PC-3 (cell line): ENCODE results near the gene ZNF20. TPM values are rescaled to one million over a fixed set of nuclear protein-coding genes. Genes with fewer than 3 reads are reported as not detected.

Source experiments
- ATAC-seq: fragments of 200-7000 bp; cut with Tn5 transposase; 2 replicates; pipeline ENCODE4 v1.9.1; 2020; ENCODE audit warnings: mild to moderate bottlenecking, moderate library complexity
- BruUV-seq: library from RNA; stranded (reverse); fragments of 400-500 nt; replicated peaks from 2 replicates; lab custom pipeline; 2021; lab: Mats Ljungman, UMichigan
- CTCF ChIA-PET: fragments of 300-600 bp; sonication (Branson Sonifier 250); formaldehyde crosslinking; loops from one replicate; lab custom pipeline; 2022; ENCODE audit warnings: antibody characterized with exemption; lab: Charles Lee
- POLR2A ChIA-PET: fragments of 300-600 bp; sonication (Branson Sonifier 250); formaldehyde crosslinking; loops from one replicate; lab custom pipeline; 2022; ENCODE audit warnings: antibody characterized with exemption; ENCODE audit not compliant: unreplicated experiment; lab: Charles Lee
- DNase-seq: peaks from one replicate; pipeline ENCODE4 v3.0.0-alpha.2; 2015
- H2AFZ ChIP-seq: fragments of 300-600 bp; sonication (generic); 2 replicates; pipeline ENCODE4 v1.6.0; 2016; ENCODE audit warnings: antibody characterized with exemption, low read length
- H3F3A ChIP-seq: fragments of 300-600 bp; sonication (generic); one replicate; pipeline ENCODE4 v1.6.0; 2017; ENCODE audit warnings: antibody characterized with exemption, low read length, control low read depth, mild to moderate bottlenecking; ENCODE audit not compliant: unreplicated experiment
- H3K27ac ChIP-seq: fragments of 300-600 bp; sonication (generic); 2 replicates; pipeline ENCODE4 v1.5.1; 2016; ENCODE audit warnings: mild to moderate bottlenecking, low read length
- H3K27me3 ChIP-seq: fragments of 300-600 bp; sonication (generic); 2 replicates; pipeline ENCODE4 v1.6.1; 2016; ENCODE audit warnings: low read length, mixed read lengths
- H3K36me3 ChIP-seq: fragments of 300-600 bp; sonication (generic); 2 replicates; pipeline ENCODE4 v1.6.1; 2016; ENCODE audit warnings: low read depth, mixed run types, low read length, mixed read lengths
- H3K4me1 ChIP-seq: fragments of 300-600 bp; sonication (generic); 2 replicates; pipeline ENCODE4 v1.5.1; 2016; ENCODE audit warnings: low read length; ENCODE audit not compliant: insufficient read depth
- H3K4me2 ChIP-seq: fragments of 300-600 bp; sonication (generic); 2 replicates; pipeline ENCODE4 v1.6.0; 2016; ENCODE audit warnings: low read length
- H3K4me3 ChIP-seq: fragments of 300-600 bp; sonication (generic); 2 replicates; pipeline ENCODE4 v1.5.1; 2016; ENCODE audit warnings: mild to moderate bottlenecking, low read length, mixed read lengths
- H3K79me2 ChIP-seq: fragments of 300-600 bp; sonication (generic); 2 replicates; pipeline ENCODE4 v1.6.1; 2017; ENCODE audit warnings: low read length, mixed read lengths
- H3K9ac ChIP-seq: fragments of 300-600 bp; sonication (generic); 2 replicates; pipeline ENCODE4 v1.6.0; 2016; ENCODE audit warnings: mild to moderate bottlenecking, low read length
- H3K9me2 ChIP-seq: fragments of 300-600 bp; sonication (generic); replicated peaks from 2 replicates; pipeline ENCODE4 v1.6.1; 2016; ENCODE audit warnings: mixed run types, low read length, mixed read lengths
- H3K9me3 ChIP-seq: fragments of 300-600 bp; sonication (generic); 2 replicates; pipeline ENCODE4 v1.6.1; 2016; ENCODE audit warnings: low read length, mixed read lengths
- H4K20me1 ChIP-seq: fragments of 300-600 bp; sonication (generic); 2 replicates; pipeline ENCODE4 v1.6.1; 2016; ENCODE audit warnings: low read length, mixed read lengths
- CTCF ChIP-seq: fragments of 300-600 bp; sonication (generic); conservative IDR thresholded peaks from 2 replicates; pipeline ENCODE4 v1.5.1; 2017; ENCODE audit warnings: antibody characterized with exemption, low read depth, mild to moderate bottlenecking, low read length
- EZH2 ChIP-seq: fragments of 300-600 bp; sonication (generic); IDR thresholded peaks from one replicate; pipeline ENCODE4 v1.6.1; 2017; ENCODE audit warnings: antibody characterized with exemption, mild to moderate bottlenecking, low read length; ENCODE audit not compliant: unreplicated experiment
- EZH2phosphoT487 ChIP-seq: fragments of 300-600 bp; sonication (generic); IDR thresholded peaks from 2 replicates; pipeline ENCODE4 v1.6.1; 2018; ENCODE audit warnings: mild to moderate bottlenecking, antibody characterized with exemption, low read length, borderline replicate concordance
- intact Hi-C: fragments of 100-400 bp; cut with micrococcal nuclease; formaldehyde crosslinking; loops from 2 replicates; pipeline ENCODE4 v1.9.0; 2023
- total RNA-seq: library from RNA; depleted of rRNA; stranded (reverse); fragments of >200 nt; gene quantifications from 2 replicates; pipeline ENCODE4 v1.2.3, GENCODE V29; 2014

Gene ZNF20
- total RNA-seq, 1 experiment from 2014 or later, result 5.6 TPM

- peaks cover 19% of the 10 kb centered on the region for H3K9me3 ChIP-seq
- TF ChIP-seq EZH2phosphoT487 (no peak), CTCF (no peak), EZH2 (no peak)
- H3K9ac ChIP-seq, result no peak overlapping the region
- H3K79me2 ChIP-seq, result no peaks in the 10 kb centered on the region
- H3K9me2 ChIP-seq, result no peaks in the 10 kb centered on the region
- CTCF ChIA-PET, result no interaction called here
- no peak overlapping the region for H2AFZ ChIP-seq
- H3K4me1 ChIP-seq, result no peaks in the 10 kb centered on the region
- POLR2A ChIA-PET, result no interaction called here
- H3K4me3 ChIP-seq, result no peak overlapping the region
- no peaks in the 10 kb centered on the region for H3F3A ChIP-seq
- H3K36me3 ChIP-seq, result no peaks in the 10 kb centered on the region; the same call in 1 of the 2 replicates
- intact Hi-C loops, result no loop called here
- H3K27me3 ChIP-seq, result no peaks in the 10 kb centered on the region
- ATAC-seq (no peak), DNase-seq (no peak)
- no peak overlapping the region for H3K4me2 ChIP-seq
- H3K27ac ChIP-seq, result no peak overlapping the region
- no peaks in the 10 kb centered on the region for H4K20me1 ChIP-seq
- no TSS peak for BruUV-seq
Observed at GRCh38 chr19:12117201-12117970, 22.8 kb downstream of the ZNF20 start.

DNA sequence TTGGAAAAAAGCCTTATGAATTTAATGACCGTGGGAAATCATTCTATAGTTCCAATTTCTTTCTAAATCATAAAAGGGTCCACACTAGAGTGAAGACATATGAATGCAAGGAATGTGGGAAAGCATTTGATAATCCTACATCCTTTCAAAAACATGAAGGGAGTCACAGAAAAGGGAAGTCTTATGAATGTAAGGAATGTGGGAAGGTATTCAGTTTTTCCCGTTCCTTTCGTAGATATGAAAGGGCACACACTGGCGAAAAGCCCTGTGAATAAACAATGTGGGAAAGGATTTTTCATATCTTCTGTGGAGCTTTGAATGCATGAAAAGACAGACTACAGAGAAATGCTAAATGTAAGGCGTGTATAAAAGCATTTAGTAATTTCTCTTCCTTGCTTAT is 27.0 kb downstream of the ZNF20 start:
- Histone ChIP-seq H3K4me3 (no peak overlapping the region), H3F3A (no peaks in the 10 kb centered on the region), H4K20me1 (no peaks in the 10 kb centered on the region), H3K79me2 (no peaks in the 10 kb centered on the region), H3K9me3 (peaks cover 36% of the 10 kb centered on the region), H3K4me2 (no peak overlapping the region), H3K27ac (no peak overlapping the region), H2AFZ (no peak overlapping the region), H3K36me3 (peaks cover 12% of the 10 kb centered on the region; the same call in 1 of the 2 replicates), H3K9me2 (no peaks in the 10 kb centered on the region), H3K27me3 (no peaks in the 10 kb centered on the region), H3K9ac (no peak overlapping the region), H3K4me1 (no peaks in the 10 kb centered on the region)
- TF ChIP-seq EZH2phosphoT487 (no peak), CTCF (no peak)
- DNase-seq (no peak), ATAC-seq (no peak)
- intact Hi-C loops, result no loop called here
- POLR2A ChIA-PET, result no interaction called here
- CTCF ChIA-PET, result no interaction called here
- no TSS peak for BruUV-seq

GRCh38 chr19:12112701-12113100 is 27.4 kb downstream of the ZNF20 start:
- ChIA-PET POLR2A (no interaction called here), CTCF (no interaction called here)
- no peaks in the 10 kb centered on the region for H3F3A ChIP-seq
- no peaks in the 10 kb centered on the region for H3K9me2 ChIP-seq
- H3K4me2 ChIP-seq, result no peak overlapping the region
- no peak for ATAC-seq
- H3K4me3 ChIP-seq, result no peak overlapping the region
- intact Hi-C loops, result no loop called here
- no peaks in the 10 kb centered on the region for H4K20me1 ChIP-seq
- no peak overlapping the region for H2AFZ ChIP-seq
- no peaks in the 10 kb centered on the region for H3K79me2 ChIP-seq
- H3K27me3 ChIP-seq, result no peaks in the 10 kb centered on the region
- peaks cover 12% of the 10 kb centered on the region; the same call in 1 of the 2 replicates for H3K36me3 ChIP-seq
- no peaks in the 10 kb centered on the region for H3K4me1 ChIP-seq
- H3K27ac ChIP-seq, result no peak overlapping the region
- H3K9me3 ChIP-seq, result peaks cover 36% of the 10 kb centered on the region
- no peak for DNase-seq
- BruUV-seq, result no TSS peak
- TF ChIP-seq EZH2, result no peak
- TF ChIP-seq EZH2phosphoT487, result no peak
- TF ChIP-seq CTCF, result no peak
- no peak overlapping the region for H3K9ac ChIP-seq
